VCaP (cell line): ENCODE results near the gene ATXN1.

ENCODE experiments used
- H3K27ac ChIP-seq: fragments of 450-650 bp; 2 replicates; pipeline ENCODE4 v1.5.1; 2017
- CTCF ChIP-seq: fragments of 450-650 bp; conservative IDR thresholded peaks from 2 replicates; pipeline ENCODE4 v1.5.1; 2017; ENCODE audit warnings: mild to moderate bottlenecking, moderate library complexity

Gene ATXN1

GRCh38 chr6:16659466-16660156, 101.6 kb downstream of the ATXN1 start:
- H3K27ac ChIP-seq = no peak overlapping the region
- TF ChIP-seq CTCF = no peak

- no peak for TF ChIP-seq CTCF
- no peak overlapping the region for H3K27ac ChIP-seq
Observed at GRCh38 chr6:16658348-16659034, 102.8 kb downstream of the ATXN1 start.

- no peak overlapping the region for H3K27ac ChIP-seq
Observed at GRCh38 chr6:16657768-16658167, 103.5 kb downstream of the ATXN1 start.

GRCh38 chr6:16656451-16656850, 104.8 kb downstream of the ATXN1 start:
- no peak overlapping the region for H3K27ac ChIP-seq
- no peak for TF ChIP-seq CTCF

More at GRCh38 chr6:16657768-16658167, 103.5 kb downstream of the ATXN1 start:
- TF ChIP-seq CTCF = no peak

- no peak overlapping the region for H3K27ac ChIP-seq
- no peak for TF ChIP-seq CTCF
Observed at GRCh38 chr6:16654701-16655100, 106.6 kb downstream of the ATXN1 start.

- no peak overlapping the region for H3K27ac ChIP-seq
Observed at GRCh38 chr6:16653226-16653625, 108.0 kb downstream of the ATXN1 start.

More at GRCh38 chr6:16653226-16653625, 108.0 kb downstream of the ATXN1 start:
- TF ChIP-seq CTCF = no peak
